ENCODE data around the gene AK1.

DNA sequence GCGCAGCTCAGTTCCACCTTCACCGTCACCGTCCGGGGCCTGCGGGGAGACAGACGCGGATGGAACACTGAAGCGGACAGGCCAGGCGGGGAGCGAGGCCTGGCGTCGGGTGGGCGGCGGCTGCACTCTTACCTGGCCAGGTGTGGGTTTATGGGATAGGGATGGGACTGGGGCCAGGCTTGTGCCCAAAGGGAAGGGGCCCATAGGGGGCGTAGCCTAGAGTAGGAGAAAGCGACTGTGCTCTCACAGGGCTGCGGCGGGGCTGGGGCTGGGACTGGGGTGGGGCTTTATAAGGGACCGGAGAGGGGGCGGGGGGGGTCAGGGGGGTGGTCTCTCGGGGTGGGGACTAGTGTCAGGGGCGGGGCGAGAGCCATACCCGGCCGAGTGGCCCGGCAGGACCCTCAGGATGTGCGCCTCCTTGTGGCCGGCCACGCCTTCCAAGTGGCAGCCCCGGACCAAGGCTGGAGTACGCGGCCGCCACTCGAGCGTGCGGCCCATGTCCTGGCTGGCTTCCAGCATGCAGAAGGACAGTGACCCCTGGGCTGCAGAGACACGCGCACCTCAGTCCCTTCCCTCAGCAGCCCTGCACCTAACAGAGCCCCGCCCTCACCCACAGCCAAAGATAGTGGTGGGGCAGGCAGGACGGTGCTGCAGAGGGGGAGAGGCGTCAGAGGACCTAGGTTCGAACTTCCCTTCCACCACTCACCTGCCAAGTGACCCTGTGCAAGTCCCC is 52.0 kb downstream of the AK1 start:
- no peak for TF ChIP-seq POLR2A (IDR thresholded peaks at IDR 0.05; ENCODE audit: extremely low read depth, insufficient read length)
- TF ChIP-seq, protein P1, sequence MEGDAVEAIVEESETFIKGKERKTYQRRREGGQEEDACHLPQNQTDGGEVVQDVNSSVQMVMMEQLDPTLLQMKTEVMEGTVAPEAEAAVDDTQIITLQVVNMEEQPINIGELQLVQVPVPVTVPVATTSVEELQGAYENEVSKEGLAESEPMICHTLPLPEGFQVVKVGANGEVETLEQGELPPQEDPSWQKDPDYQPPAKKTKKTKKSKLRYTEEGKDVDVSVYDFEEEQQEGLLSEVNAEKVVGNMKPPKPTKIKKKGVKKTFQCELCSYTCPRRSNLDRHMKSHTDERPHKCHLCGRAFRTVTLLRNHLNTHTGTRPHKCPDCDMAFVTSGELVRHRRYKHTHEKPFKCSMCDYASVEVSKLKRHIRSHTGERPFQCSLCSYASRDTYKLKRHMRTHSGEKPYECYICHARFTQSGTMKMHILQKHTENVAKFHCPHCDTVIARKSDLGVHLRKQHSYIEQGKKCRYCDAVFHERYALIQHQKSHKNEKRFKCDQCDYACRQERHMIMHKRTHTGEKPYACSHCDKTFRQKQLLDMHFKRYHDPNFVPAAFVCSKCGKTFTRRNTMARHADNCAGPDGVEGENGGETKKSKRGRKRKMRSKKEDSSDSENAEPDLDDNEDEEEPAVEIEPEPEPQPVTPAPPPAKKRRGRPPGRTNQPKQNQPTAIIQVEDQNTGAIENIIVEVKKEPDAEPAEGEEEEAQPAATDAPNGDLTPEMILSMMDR (IDR thresholded peaks at IDR 0.05; ENCODE audit: low read depth, low read length) = peak; percentile 28
